HG03103 (cell line): Measurements from ENCODE around the gene MOAP1.
"Not testable (repeated sequence)": the region's sequence is repeated elsewhere in the genome, so short reads cannot be mapped to it uniquely, and the experiment has no call there.

Experiments
- ATAC-seq: cut with Tn5 transposase; IDR thresholded peaks from one replicate; pipeline ENCODE4 v1.9.1; 2021; ENCODE audit warnings: low read depth; ENCODE audit not compliant: unreplicated experiment

Gene MOAP1

GRCh38 chr14:93186466-93186865 lies 1.8 kb upstream of the MOAP1 start:
- ATAC-seq: no peak

- ATAC-seq: no peak
These were observed 638 bp upstream of the MOAP1 start for GRCh38 chr14:93185349-93185720.

GRCh38 chr14:93183596-93184317 lies 940 bp downstream of the MOAP1 start:
- ATAC-seq: no peak

GRCh38 chr14:93175492-93175891 lies 9.2 kb downstream of the MOAP1 start:
- ATAC-seq: no peak

- not testable (repeated sequence) for ATAC-seq
These were observed 10.0 kb downstream of the MOAP1 start for GRCh38 chr14:93174731-93175130.

GRCh38 chr14:93173943-93174395 lies 10.7 kb downstream of the MOAP1 start:
- ATAC-seq: no peak

- no peak for ATAC-seq
These were observed 13.3 kb downstream of the MOAP1 start for GRCh38 chr14:93171376-93171775.

GRCh38 chr14:93170141-93170540 lies 14.6 kb downstream of the MOAP1 start:
- ATAC-seq: not testable (repeated sequence)

- not testable (repeated sequence) for ATAC-seq
These were observed 15.1 kb downstream of the MOAP1 start for GRCh38 chr14:93169619-93170018.

GRCh38 chr14:93168610-93169009 lies 16.1 kb downstream of the MOAP1 start:
- ATAC-seq: not testable (repeated sequence)

GRCh38 chr14:93165271-93166265 lies 19.1 kb downstream of the MOAP1 start:
- ATAC-seq: not testable (repeated sequence)

- no peak for ATAC-seq
These were observed 21.1 kb downstream of the MOAP1 start for GRCh38 chr14:93163564-93163963.

- no peak for ATAC-seq
These were observed 23.2 kb downstream of the MOAP1 start for GRCh38 chr14:93161411-93161940.

GRCh38 chr14:93160353-93160801 lies 24.3 kb downstream of the MOAP1 start:
- no peak for ATAC-seq

- not testable (repeated sequence) for ATAC-seq
These were observed 24.9 kb downstream of the MOAP1 start for GRCh38 chr14:93159625-93160352.

- not testable (repeated sequence) for ATAC-seq
These were observed 26.3 kb downstream of the MOAP1 start for GRCh38 chr14:93158349-93158748.

GRCh38 chr14:93156693-93157369 lies 27.9 kb downstream of the MOAP1 start:
- no peak for ATAC-seq

- ATAC-seq: no peak
These were observed 29.0 kb downstream of the MOAP1 start for GRCh38 chr14:93155667-93156066.

- no peak for ATAC-seq
These were observed 31.6 kb downstream of the MOAP1 start for GRCh38 chr14:93153121-93153520.
